Cardiac fibroblast (primary cell): ENCODE results near the gene RHBDF1.

Experiments used
- DNase-seq, 2 donors: peaks; one replicate each; pipeline versions ENCODE4 v3.0.0 to v3.0.0-alpha.2; 2010; ENCODE audit warnings: low read depth in 2 of 2
- H3K4me3 ChIP-seq, 2 donors: replicated peaks in 1 of 2; 1 replicate in 1 of 2; 2 replicates in 1 of 2; pipeline ENCODE4 v1.5.1; 2011; ENCODE audit warnings: low read depth in 2 of 2, low read length in 2 of 2, mild to moderate bottlenecking in 2 of 2, moderate library complexity in 1 of 2
- CTCF ChIP-seq: IDR thresholded peaks from one replicate; pipeline ENCODE4 v1.5.1; 2011; ENCODE audit warnings: low read depth, mild to moderate bottlenecking, low read length, inconsistent platforms

Gene RHBDF1

GRCh38 chr16:85407-85782, 13.0 kb upstream of the RHBDF1 start:
- no peak for TF ChIP-seq CTCF
- no peak for DNase-seq
- H3K4me3 ChIP-seq = no peak overlapping the region

- peak; percentile 94 to 97 for DNase-seq
- no peak for TF ChIP-seq CTCF
- H3K4me3 ChIP-seq = no peak overlapping the region
Measured at GRCh38 chr16:84718-85406, 12.4 kb upstream of the RHBDF1 start.

- TF ChIP-seq CTCF = peak; percentile 3
- peak; percentile 54 for DNase-seq
- H3K4me3 ChIP-seq = no peak overlapping the region
Measured at GRCh38 chr16:83781-84615, 11.6 kb upstream of the RHBDF1 start.

GRCh38 chr16:83060-83603, 10.7 kb upstream of the RHBDF1 start:
- H3K4me3 ChIP-seq = no peak overlapping the region
- DNase-seq = no peak
- TF ChIP-seq CTCF = no peak

- no peak for TF ChIP-seq CTCF
- H3K4me3 ChIP-seq = peak overlapping the region; percentile 58 to 77
- DNase-seq = peak; percentile 37 to 62
Measured at GRCh38 chr16:79151-80054, 7.0 kb upstream of the RHBDF1 start.

GRCh38 chr16:78444-79150, 6.2 kb upstream of the RHBDF1 start:
- no peak for TF ChIP-seq CTCF
- peak overlapping the region; percentile 58 to 77 for H3K4me3 ChIP-seq
- peak; percentile 60 to 67 for DNase-seq
